GM21447 (cell line): ENCODE results near the gene COL20A1.

Experiments used
- ATAC-seq: cut with Tn5 transposase; IDR thresholded peaks from one replicate; pipeline ENCODE4 v1.9.1; 2021; ENCODE audit not compliant: unreplicated experiment

COL20A1 gene

GRCh38 chr20:63319164-63320040 lies 26.4 kb downstream of the COL20A1 start:
- ATAC-seq, result no peak

DNA sequence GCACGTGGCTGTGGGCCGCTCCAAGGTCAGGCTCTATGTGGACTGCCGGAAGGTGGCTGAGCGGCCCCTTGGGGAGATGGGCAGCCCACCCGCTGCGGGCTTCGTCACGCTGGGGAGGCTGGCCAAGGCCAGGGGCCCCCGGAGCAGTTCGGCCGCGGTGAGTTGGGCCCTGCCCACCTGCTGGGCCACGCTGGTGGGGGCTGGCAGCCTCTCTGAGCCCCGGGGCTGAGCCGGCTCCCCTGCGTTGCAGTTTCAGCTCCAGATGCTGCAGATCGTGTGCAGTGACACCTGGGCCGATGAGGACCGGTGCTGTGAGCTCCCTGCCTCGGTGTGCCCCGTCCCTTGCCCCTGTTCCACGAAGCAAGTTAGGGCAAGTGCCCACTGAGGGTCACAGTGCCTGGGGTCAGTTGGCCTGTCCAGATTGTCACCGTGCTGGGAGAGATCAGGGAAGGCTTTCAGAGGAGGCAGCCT lies 27.1 kb downstream of the COL20A1 start:
- ATAC-seq, result no peak

GRCh38 chr20:63320616-63321147 lies 27.7 kb downstream of the COL20A1 start:
- ATAC-seq, result no peak

DNA sequence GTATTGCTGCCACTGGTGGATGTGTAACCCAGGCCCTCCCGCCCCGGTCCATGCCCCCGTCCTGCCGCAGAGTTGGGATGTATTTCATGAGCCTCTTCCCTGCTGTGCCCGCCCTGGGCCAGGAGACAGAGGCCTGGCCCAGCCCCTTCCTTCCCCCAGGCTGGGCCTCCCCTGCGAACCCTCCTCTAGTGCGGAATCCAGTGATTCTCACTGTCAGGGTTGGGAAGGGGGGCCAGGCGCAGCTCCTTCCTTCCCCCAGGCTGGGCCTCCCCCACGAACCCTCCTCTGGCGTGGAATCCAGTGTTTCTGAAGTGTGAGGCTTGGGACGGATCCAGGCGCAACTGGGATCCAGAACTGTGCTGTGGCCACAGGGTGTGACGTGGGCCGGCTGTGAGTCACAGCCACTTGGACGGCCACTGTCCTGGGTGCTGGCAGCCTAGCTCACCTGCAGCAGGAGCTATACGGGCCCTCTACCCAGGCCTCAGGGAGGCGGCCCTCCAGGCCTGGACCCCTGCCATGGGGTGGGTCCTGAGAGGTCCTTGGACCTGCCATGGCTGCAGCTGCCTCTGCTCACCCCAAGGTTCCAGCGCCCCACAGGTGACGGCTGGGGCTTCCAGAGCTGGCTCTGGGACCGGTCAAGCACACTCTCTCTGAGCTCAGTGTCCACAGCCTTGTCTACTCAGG lies 28.3 kb downstream of the COL20A1 start:
- ATAC-seq, result no peak

- ATAC-seq, result no peak
Observed at GRCh38 chr20:63322146-63322932, 29.4 kb downstream of the COL20A1 start.

DNA sequence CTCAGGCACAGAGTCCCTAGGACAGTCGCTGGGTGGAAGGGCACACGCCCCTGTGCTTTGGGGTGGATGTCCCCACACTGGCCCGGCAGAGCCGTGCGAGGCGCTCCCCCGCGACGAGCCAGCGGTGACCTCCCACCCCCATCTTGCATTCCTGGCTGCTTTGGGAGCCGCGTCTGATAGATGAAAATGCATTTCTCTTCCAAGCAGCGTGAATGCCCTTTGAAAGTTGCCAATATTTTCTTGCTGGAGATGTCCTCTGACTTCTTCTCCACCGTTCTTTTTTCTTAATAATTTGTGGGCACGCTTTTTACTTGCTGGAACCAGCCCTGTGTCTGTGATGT lies 29.9 kb downstream of the COL20A1 start:
- ATAC-seq, result no peak

DNA sequence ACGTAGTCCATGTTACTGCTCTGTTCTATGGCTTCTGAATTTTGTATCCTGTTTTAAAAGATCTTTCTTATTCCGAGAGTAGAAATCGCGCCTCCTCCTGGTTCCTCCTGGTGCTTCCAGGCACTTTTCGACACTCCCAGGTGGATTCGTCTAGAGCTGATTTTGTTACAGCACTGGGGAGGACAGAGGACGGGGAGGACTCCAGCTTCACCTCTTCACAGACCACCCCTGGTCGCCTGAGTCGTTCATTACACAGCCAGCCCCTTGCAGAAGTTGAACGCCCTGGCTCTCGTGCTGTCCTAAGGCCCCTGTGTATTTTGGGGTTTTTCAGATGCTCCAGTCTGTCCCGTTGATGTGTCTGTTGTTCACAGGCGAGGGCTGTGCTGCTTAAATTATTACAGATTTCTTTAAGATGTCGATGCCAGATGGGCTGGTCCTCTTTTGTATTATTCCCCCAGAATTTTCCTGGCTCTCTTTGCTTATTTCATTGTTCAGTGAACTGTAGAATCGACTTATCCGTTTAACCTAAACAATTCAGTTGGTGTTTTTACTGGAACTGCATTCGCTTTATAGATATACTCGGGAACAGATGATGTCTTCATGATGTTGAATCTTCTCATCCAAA lies 30.5 kb downstream of the COL20A1 start:
- ATAC-seq, result no peak

DNA sequence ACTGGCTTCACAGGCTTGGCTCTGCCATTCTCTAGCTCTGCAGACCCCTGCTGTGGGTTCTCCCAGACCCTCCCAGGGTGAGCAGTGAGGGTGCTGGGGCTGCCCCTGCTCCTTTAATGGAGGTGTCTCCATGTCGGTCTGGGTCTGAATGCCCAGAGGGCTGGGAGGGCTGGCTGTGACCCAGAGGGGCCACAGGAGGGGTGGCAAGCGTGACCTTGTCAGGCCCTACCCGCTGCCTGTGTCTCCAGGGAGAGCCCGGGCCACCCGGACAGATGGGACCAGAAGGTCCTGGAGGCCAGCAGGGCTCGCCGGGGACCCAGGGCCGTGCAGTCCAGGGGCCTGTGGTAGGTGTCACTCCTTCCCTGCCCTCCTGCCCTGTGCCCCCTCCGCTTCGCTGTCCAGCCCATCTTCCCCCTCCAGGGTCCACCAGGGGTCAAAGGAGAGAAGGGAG lies 32.1 kb downstream of the COL20A1 start:
- ATAC-seq, result no peak

GRCh38 chr20:63325554-63326313 lies 32.7 kb downstream of the COL20A1 start:
- ATAC-seq, result no peak

DNA sequence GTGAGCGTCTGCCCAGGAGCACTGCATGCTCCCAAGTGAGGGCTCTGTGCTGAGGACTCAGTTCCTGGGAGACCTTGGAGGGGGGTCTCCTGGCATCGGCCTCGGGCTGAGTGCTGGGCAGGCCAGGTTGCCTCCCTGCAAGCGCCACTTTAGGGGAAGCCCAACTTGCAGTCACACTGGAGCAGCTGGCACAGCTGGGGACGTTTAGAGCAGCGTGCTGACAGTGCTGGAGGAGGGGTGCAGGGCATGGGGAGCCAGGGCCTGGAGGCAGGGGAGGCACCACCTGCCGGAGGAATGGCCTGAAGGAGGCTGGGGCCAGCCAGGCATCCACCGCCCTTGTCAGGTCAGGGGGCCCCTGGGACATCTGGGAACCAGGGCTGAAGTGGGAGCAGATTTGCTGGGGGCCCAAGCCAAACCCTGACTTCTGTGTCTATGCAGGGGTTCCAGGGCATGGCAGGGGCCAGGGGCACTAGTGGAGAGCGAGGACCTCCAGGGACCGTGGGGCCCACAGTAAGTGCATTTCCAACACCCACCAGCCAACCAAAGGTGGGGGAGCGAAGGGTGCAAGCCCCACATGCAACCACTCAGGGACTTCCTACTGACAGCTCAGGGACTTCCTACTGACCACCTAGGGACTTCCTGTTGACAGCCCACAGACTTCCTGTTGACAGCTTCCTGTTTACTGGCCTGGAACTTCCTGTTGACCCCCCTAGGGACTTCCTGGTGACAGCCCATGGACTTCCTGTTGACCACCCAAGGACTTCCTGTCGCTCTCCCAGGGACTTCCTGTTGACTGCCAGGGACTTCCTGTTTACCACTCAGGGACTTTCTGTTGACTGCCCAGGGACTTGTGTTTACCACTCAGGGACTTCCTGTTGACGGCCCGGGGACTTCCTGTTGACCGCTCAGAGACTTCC lies 33.6 kb downstream of the COL20A1 start:
- ATAC-seq, result no peak

DNA sequence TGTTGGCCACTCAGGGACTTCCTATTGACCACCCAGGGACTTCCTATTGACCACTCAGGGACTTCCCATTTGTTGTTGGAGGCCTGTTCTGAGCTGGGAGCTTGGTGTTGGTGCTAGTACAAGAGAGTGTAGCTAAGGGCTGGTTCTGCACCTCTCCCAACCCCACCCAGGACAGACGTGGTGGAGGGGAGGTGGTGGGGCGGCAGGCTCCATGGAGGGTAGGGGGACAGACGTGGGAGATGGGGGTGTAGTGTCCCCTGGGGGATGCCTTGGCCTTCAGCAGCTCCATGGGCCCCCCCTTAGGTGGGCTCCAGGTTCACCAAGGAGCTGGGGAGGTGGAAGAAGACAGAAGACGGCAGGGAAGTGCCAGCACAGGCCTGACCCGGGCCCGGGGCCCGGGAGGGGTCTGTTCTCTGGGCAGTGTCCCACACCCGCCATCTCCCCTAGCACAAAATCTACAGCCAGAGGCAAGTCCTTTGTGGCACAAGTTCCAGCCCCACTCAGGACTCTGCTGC lies 34.3 kb downstream of the COL20A1 start:
- no peak for ATAC-seq

GRCh38 chr20:63328026-63328700 lies 35.2 kb downstream of the COL20A1 start:
- ATAC-seq, result no peak

DNA sequence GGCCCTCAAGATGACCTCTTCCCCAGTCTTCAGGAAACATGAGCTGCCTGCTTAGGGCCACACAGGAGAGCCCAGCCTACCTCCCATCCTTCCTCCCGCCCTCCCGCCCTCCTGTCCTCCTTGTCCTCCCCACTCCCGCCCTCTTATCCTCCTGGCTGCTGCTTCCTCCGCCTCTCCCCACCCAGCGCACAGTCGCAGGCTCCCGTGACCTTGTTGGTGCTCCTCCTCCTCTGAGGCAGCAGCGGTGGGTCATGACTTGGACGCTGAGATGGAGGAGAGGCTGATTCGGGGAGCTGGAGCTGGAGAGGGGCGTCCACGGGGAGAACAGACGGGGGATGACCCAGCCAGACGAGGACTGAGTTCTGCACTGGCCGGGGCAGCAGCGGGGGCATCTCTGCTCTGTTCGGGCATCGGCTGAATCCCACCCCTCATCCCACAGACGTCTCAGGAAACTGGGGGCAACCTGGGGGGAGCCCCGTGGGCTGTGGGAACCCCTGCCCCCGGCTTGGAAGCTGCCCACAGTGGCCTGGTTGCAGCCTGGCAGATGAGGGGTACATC lies 35.8 kb downstream of the COL20A1 start:
- ATAC-seq, result no peak

DNA sequence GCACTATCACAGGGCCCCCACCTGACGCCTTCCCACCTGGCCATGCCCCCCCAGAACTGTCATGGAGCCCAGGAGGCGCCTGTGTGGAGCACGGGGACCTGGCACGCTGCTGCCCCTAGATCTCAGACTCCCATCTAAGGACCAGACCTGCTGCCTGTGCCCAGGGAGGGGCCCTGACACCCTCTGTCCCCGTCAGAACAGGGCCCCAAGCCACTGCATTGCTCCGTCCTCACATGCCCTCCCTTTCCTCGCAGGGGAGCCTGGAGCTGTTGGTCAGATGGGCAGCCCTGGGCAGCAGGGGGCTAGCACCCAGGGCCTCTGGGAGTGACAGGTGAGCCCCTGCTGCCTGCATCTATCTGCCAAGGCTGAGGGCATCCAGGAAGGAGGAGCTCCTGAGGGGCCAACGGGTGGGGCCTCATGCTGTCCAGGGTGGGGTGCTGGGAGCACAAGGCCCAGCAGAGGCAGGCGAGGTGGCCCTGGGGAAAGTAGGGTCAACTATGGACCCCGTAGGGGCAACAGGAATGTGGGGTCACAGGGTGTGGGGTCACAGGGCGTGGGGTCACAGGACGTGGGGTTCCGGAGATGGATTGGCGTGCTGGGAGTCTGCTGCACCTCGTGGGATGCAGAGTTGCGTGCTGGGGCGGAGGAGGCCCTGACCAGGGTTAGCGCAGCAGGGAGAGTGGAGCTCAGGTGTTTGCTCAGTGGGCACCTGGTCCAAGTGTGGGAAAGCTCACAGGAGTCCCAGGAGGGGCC lies 36.5 kb downstream of the COL20A1 start:
- no peak for ATAC-seq

- ATAC-seq, result no peak
Observed at GRCh38 chr20:63330084-63330760, 37.2 kb downstream of the COL20A1 start.

DNA sequence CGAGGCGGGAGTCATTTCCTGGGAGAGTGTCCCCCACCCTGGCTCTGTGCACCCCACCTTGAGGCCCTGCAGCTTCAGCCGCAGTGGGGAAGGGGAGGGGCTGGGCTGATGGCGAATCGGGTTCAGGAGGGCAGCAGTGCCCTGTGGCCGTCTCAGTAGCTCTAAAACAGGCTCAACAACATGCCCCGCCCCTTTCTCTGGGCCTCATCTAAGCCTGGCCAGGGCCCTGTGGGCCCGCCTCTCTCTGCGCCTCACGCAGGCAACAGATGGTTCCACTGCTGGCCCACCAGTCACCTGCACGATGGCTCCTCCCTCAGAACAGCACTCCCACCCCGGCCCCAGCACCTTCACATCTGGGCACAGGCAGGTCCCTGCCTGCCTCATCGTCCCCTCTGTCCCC lies 38.0 kb downstream of the COL20A1 start:
- ATAC-seq, result no peak
